Right lobe of liver (tissue), 4 donors: ENCODE data around the gene ANO2.

Source experiments
- POLR2A ChIP-seq: fragments of 450-650 bp; IDR thresholded peaks from one replicate; pipeline ENCODE4 v1.6.1; 2017; ENCODE audit warnings: antibody characterized with exemption, mild to moderate bottlenecking
- TF ChIP-seq, protein P1 (sequence below), 4 donors: fragments of 200-600 bp in 3 of 4; fragments of 450-650 bp in 1 of 4; IDR thresholded peaks; one replicate each; pipeline versions ENCODE4 v1.5.1 to v1.8.0; 2016 to 2022; ENCODE audit warnings: antibody characterized with exemption in 4 of 4, mild to moderate bottlenecking in 2 of 4
- donor health status: DM: no; HTN: no; CAD: no.
- donor health status: DM: no; HTN: no; CAD: no.
- donor health status: DM: no; HTN: yes; CAD: no.

- no peak for TF ChIP-seq POLR2A
- TF ChIP-seq, protein P1, sequence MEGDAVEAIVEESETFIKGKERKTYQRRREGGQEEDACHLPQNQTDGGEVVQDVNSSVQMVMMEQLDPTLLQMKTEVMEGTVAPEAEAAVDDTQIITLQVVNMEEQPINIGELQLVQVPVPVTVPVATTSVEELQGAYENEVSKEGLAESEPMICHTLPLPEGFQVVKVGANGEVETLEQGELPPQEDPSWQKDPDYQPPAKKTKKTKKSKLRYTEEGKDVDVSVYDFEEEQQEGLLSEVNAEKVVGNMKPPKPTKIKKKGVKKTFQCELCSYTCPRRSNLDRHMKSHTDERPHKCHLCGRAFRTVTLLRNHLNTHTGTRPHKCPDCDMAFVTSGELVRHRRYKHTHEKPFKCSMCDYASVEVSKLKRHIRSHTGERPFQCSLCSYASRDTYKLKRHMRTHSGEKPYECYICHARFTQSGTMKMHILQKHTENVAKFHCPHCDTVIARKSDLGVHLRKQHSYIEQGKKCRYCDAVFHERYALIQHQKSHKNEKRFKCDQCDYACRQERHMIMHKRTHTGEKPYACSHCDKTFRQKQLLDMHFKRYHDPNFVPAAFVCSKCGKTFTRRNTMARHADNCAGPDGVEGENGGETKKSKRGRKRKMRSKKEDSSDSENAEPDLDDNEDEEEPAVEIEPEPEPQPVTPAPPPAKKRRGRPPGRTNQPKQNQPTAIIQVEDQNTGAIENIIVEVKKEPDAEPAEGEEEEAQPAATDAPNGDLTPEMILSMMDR (IDR thresholded peaks at IDR 0.05), result no peak
These were observed 127.8 kb downstream of the ANO2 start for GRCh38 chr12:5817246-5817645.
